Muscle layer of duodenum (tissue), 2 donors: Measurements from ENCODE around the gene ORC6.
A peak's percentile ranks its signal among the peaks of the same experiment; 100 is the strongest.
"Not testable (repeated sequence)": the region's sequence is repeated elsewhere in the genome, so short reads cannot be mapped to it uniquely, and the experiment has no call there.

Experiments used
- H3K27ac ChIP-seq: one replicate; pipeline ENCODE4 v1.7.0; 2013; ENCODE audit warnings: mild to moderate bottlenecking, low read length
- H3K27me3 ChIP-seq: one replicate; pipeline ENCODE4 v1.7.0; 2013; ENCODE audit warnings: low read depth, mild to moderate bottlenecking, control low read depth, low read length
- H3K36me3 ChIP-seq, 2 donors: one replicate each; pipeline ENCODE4 v1.7.0; 2013; ENCODE audit warnings: low read length in 2 of 2, control low read depth in 1 of 2, mild to moderate bottlenecking in 1 of 2; ENCODE audit not compliant: insufficient read depth in 2 of 2, control insufficient read depth in 1 of 2
- H3K4me1 ChIP-seq, 2 donors: one replicate each; pipeline ENCODE4 v1.7.0; 2013; ENCODE audit warnings: low read length in 2 of 2, mild to moderate bottlenecking in 2 of 2, control low read depth in 1 of 2, moderate library complexity in 1 of 2; ENCODE audit not compliant: insufficient read depth in 2 of 2, control insufficient read depth in 1 of 2
- H3K4me3 ChIP-seq, 2 donors: one replicate each; pipeline ENCODE4 v1.7.0; 2013; ENCODE audit warnings: low read length in 2 of 2, low read depth in 1 of 2, mild to moderate bottlenecking in 1 of 2
- H3K9me3 ChIP-seq, 2 donors: one replicate each; pipeline ENCODE4 v1.7.0; 2013; ENCODE audit warnings: low read length in 2 of 2, control low read depth in 1 of 2, mild to moderate bottlenecking in 1 of 2; ENCODE audit not compliant: control insufficient read depth in 1 of 2
- donor health status: healthy.

ORC6 gene

GRCh38 chr16:46689365-46690280, at the start of gene ORC6:
Gene ORC6 (plus strand): TSS chr16:46689659. CDS start chr16:46689706, 47 bp downstream.
- H3K36me3 ChIP-seq, result no peaks in the 10 kb centered on the region
- peak within 1 kb of the TSS; percentile 93 for H3K27ac ChIP-seq
- peaks cover 18 to 31% of the 10 kb centered on the region in 2 donors for H3K4me1 ChIP-seq
- H3K9me3 ChIP-seq, result no peaks in the 10 kb centered on the region
- H3K27me3 ChIP-seq, result no peaks in the 10 kb centered on the region
- peak within 1 kb of the TSS; percentile 92 to 95 for H3K4me3 ChIP-seq

GRCh38 chr16:46648656-46649055, 40.8 kb upstream of the ORC6 start:
- no peak overlapping the region for H3K27ac ChIP-seq
- no peaks in the 10 kb centered on the region for H3K4me1 ChIP-seq
- no peaks in the 10 kb centered on the region for H3K27me3 ChIP-seq
- H3K36me3 ChIP-seq, result no peaks in the 10 kb centered on the region
- H3K9me3 ChIP-seq, result peaks cover 0 to 3% of the 10 kb centered on the region in 2 donors
- H3K4me3 ChIP-seq, result no peak overlapping the region

GRCh38 chr16:46649588-46650253, 39.7 kb upstream of the ORC6 start:
- Histone ChIP-seq H3K4me3 (peak overlapping the region; percentile 30 to 36), H3K27ac (peak overlapping the region; percentile 75)

GRCh38 chr16:46650254-46650623, 39.2 kb upstream of the ORC6 start:
- Histone ChIP-seq H3K9me3 (no peaks in the 10 kb centered on the region), H3K4me3 (peak overlapping the region in 1 of 2 donors; percentile 30), H3K36me3 (no peaks in the 10 kb centered on the region), H3K27ac (peak overlapping the region; percentile 75), H3K27me3 (no peaks in the 10 kb centered on the region), H3K4me1 (no peaks in the 10 kb centered on the region)

More at GRCh38 chr16:46649588-46650253, 39.7 kb upstream of the ORC6 start:
- Histone ChIP-seq H3K36me3 (no peaks in the 10 kb centered on the region), H3K4me1 (no peaks in the 10 kb centered on the region), H3K9me3 (no peaks in the 10 kb centered on the region), H3K27me3 (no peaks in the 10 kb centered on the region)

GRCh38 chr16:46651305-46651704, 38.2 kb upstream of the ORC6 start:
- no peaks in the 10 kb centered on the region for H3K4me1 ChIP-seq
- no peak overlapping the region for H3K4me3 ChIP-seq
- H3K27ac ChIP-seq, result no peak overlapping the region
- no peaks in the 10 kb centered on the region for H3K9me3 ChIP-seq
- H3K36me3 ChIP-seq, result no peaks in the 10 kb centered on the region
- no peaks in the 10 kb centered on the region for H3K27me3 ChIP-seq

- Histone ChIP-seq H3K27me3 (no peaks in the 10 kb centered on the region), H3K36me3 (peaks cover 34 to 47% of the 10 kb centered on the region in 2 donors), H3K4me3 (no peak overlapping the region), H3K4me1 (no peaks in the 10 kb centered on the region), H3K9me3 (no peaks in the 10 kb centered on the region), H3K27ac (no peak overlapping the region)
Observed at GRCh38 chr16:46658925-46659324, 30.5 kb upstream of the ORC6 start.

GRCh38 chr16:46662123-46662522, 27.3 kb upstream of the ORC6 start:
- no peak overlapping the region for H3K27ac ChIP-seq
- no peak overlapping the region for H3K4me3 ChIP-seq
- peaks cover 37 to 65% of the 10 kb centered on the region in 2 donors for H3K36me3 ChIP-seq
- H3K9me3 ChIP-seq, result no peaks in the 10 kb centered on the region
- H3K27me3 ChIP-seq, result no peaks in the 10 kb centered on the region
- no peaks in the 10 kb centered on the region for H3K4me1 ChIP-seq

- Histone ChIP-seq H3K4me3 (no peak overlapping the region), H3K4me1 (no peaks in the 10 kb centered on the region), H3K9me3 (no peaks in the 10 kb centered on the region), H3K27me3 (no peaks in the 10 kb centered on the region), H3K27ac (no peak overlapping the region), H3K36me3 (peaks cover 35 to 50% of the 10 kb centered on the region in 2 donors)
Observed at GRCh38 chr16:46673320-46674013, 16.0 kb upstream of the ORC6 start.

- not testable (repeated sequence) for H3K27ac ChIP-seq
- H3K36me3 ChIP-seq, result peaks cover 31 to 34% of the 10 kb centered on the region in 2 donors
Observed at GRCh38 chr16:46677943-46678342, 11.5 kb upstream of the ORC6 start.

GRCh38 chr16:46681867-46682266, 7.6 kb upstream of the ORC6 start:
- H3K27ac ChIP-seq, H3K27me3 ChIP-seq, H3K4me3 ChIP-seq, H3K9me3 ChIP-seq, H3K4me1 ChIP-seq: not testable (repeated sequence)
- H3K36me3 ChIP-seq, result peaks cover 19 to 22% of the 10 kb centered on the region in 2 donors

More at GRCh38 chr16:46677943-46678342, 11.5 kb upstream of the ORC6 start:
- not testable (repeated sequence) for H3K9me3 ChIP-seq, H3K4me1 ChIP-seq, H3K27me3 ChIP-seq, H3K4me3 ChIP-seq
